ENCODE results near the gene CCDC136.

CCDC136 gene

GRCh38 chr7:128767475-128768110 is 24.2 kb upstream of the CCDC136 start:
- Mint-ChIP-seq H3K36me3 (ENCODE audit: low read depth) (peaks cover 48% of the 10 kb centered on the region), H3K27ac (no peak overlapping the region)

GRCh38 chr7:128770233-128770632 is 21.5 kb upstream of the CCDC136 start:
- no peak for DNase-seq (ENCODE audit: low spot score)
- no peak overlapping the region for H3K27ac Mint-ChIP-seq
- no peaks in the 10 kb centered on the region for H3K27me3 Mint-ChIP-seq (ENCODE audit: low read depth)
- peaks cover 54% of the 10 kb centered on the region for H3K36me3 Mint-ChIP-seq (ENCODE audit: low read depth)
- H3K4me1 Mint-ChIP-seq (ENCODE audit: low read depth): no peaks in the 10 kb centered on the region
- H3K9me3 Mint-ChIP-seq: no peaks in the 10 kb centered on the region
- H3K4me3 Mint-ChIP-seq: no peak overlapping the region

More at GRCh38 chr7:128767475-128768110, 24.2 kb upstream of the CCDC136 start:
- Mint-ChIP-seq H3K4me3 (no peak overlapping the region), H3K27me3 (ENCODE audit: low read depth) (no peaks in the 10 kb centered on the region), H3K4me1 (ENCODE audit: low read depth) (no peaks in the 10 kb centered on the region), H3K9me3 (no peaks in the 10 kb centered on the region)
- DNase-seq (ENCODE audit: low spot score): no peak

GRCh38 chr7:128773604-128774003 is 18.2 kb upstream of the CCDC136 start:
- H3K9me3 Mint-ChIP-seq: peaks cover 14% of the 10 kb centered on the region
- DNase-seq (ENCODE audit: low spot score): no peak
- no peaks in the 10 kb centered on the region for H3K27me3 Mint-ChIP-seq (ENCODE audit: low read depth)
- H3K36me3 Mint-ChIP-seq (ENCODE audit: low read depth): peaks cover 38% of the 10 kb centered on the region
- H3K4me3 Mint-ChIP-seq: no peak overlapping the region
- no peak overlapping the region for H3K27ac Mint-ChIP-seq
- peaks cover 2% of the 10 kb centered on the region for H3K4me1 Mint-ChIP-seq (ENCODE audit: low read depth)

GRCh38 chr7:128774029-128774689 is 17.6 kb upstream of the CCDC136 start:
- H3K27ac Mint-ChIP-seq: no peak overlapping the region
- H3K4me1 Mint-ChIP-seq (ENCODE audit: low read depth): peaks cover 2% of the 10 kb centered on the region
- DNase-seq (ENCODE audit: low spot score): no peak
- H3K9me3 Mint-ChIP-seq: peaks cover 14% of the 10 kb centered on the region
- peaks cover 34% of the 10 kb centered on the region for H3K36me3 Mint-ChIP-seq (ENCODE audit: low read depth)
- H3K27me3 Mint-ChIP-seq (ENCODE audit: low read depth): no peaks in the 10 kb centered on the region
- no peak overlapping the region for H3K4me3 Mint-ChIP-seq

- Mint-ChIP-seq H3K27ac (no peak overlapping the region), H3K27me3 (ENCODE audit: low read depth) (no peaks in the 10 kb centered on the region), H3K36me3 (ENCODE audit: low read depth) (peaks cover 28% of the 10 kb centered on the region), H3K4me3 (no peak overlapping the region), H3K4me1 (ENCODE audit: low read depth) (peaks cover 2% of the 10 kb centered on the region), H3K9me3 (peaks cover 14% of the 10 kb centered on the region)
- no peak for DNase-seq (ENCODE audit: low spot score)
Observed at GRCh38 chr7:128774921-128775320, 16.8 kb upstream of the CCDC136 start.

GRCh38 chr7:128775744-128776474 is 15.9 kb upstream of the CCDC136 start, which contains the start of gene OPN1SW:
Gene OPN1SW, minus strand, starts transcription at chr7:128775794. Its CDS starts 13 bp downstream, at chr7:128775781.
- H3K4me3 Mint-ChIP-seq: no peak within 1 kb of the TSS
- H3K4me1 Mint-ChIP-seq (ENCODE audit: low read depth): peaks cover 2% of the 10 kb centered on the region
- no peak within 1 kb of the TSS for H3K27ac Mint-ChIP-seq
- peaks cover 25% of the 10 kb centered on the region for H3K36me3 Mint-ChIP-seq (ENCODE audit: low read depth)
- DNase-seq (ENCODE audit: low spot score): no peak
- peaks cover 14% of the 10 kb centered on the region for H3K9me3 Mint-ChIP-seq
- peaks cover 4% of the 10 kb centered on the region for H3K27me3 Mint-ChIP-seq (ENCODE audit: low read depth)

- Mint-ChIP-seq H3K9me3 (peaks cover 14% of the 10 kb centered on the region), H3K36me3 (ENCODE audit: low read depth) (peaks cover 17% of the 10 kb centered on the region), H3K27me3 (ENCODE audit: low read depth) (peaks cover 8% of the 10 kb centered on the region), H3K4me1 (ENCODE audit: low read depth) (peaks cover 2% of the 10 kb centered on the region), H3K4me3 (no peak overlapping the region), H3K27ac (no peak overlapping the region)
- no peak for DNase-seq (ENCODE audit: low spot score)
Observed at GRCh38 chr7:128777156-128778123, 14.3 kb upstream of the CCDC136 start.

- no peak overlapping the region for H3K27ac Mint-ChIP-seq
- H3K4me1 Mint-ChIP-seq (ENCODE audit: low read depth): peaks cover 2% of the 10 kb centered on the region
- no peak for DNase-seq (ENCODE audit: low spot score)
Observed at GRCh38 chr7:128778946-128779345, 12.8 kb upstream of the CCDC136 start.

GRCh38 chr7:128781126-128781525 is 10.6 kb upstream of the CCDC136 start:
- Mint-ChIP-seq H3K4me3 (no peak overlapping the region), H3K4me1 (ENCODE audit: low read depth) (peaks cover 2% of the 10 kb centered on the region)

More at GRCh38 chr7:128778946-128779345, 12.8 kb upstream of the CCDC136 start:
- H3K9me3 Mint-ChIP-seq: peaks cover 14% of the 10 kb centered on the region
- H3K4me3 Mint-ChIP-seq: no peak overlapping the region
- peaks cover 10% of the 10 kb centered on the region for H3K36me3 Mint-ChIP-seq (ENCODE audit: low read depth)
- peaks cover 11% of the 10 kb centered on the region for H3K27me3 Mint-ChIP-seq (ENCODE audit: low read depth)

GRCh38 chr7:128781851-128782250 is 9.9 kb upstream of the CCDC136 start:
- H3K27ac Mint-ChIP-seq: no peak overlapping the region
- peaks cover 22% of the 10 kb centered on the region for H3K27me3 Mint-ChIP-seq (ENCODE audit: low read depth)
- DNase-seq (ENCODE audit: low spot score): no peak
- peaks cover 3% of the 10 kb centered on the region for H3K36me3 Mint-ChIP-seq (ENCODE audit: low read depth)
- no peak overlapping the region for H3K4me3 Mint-ChIP-seq
- H3K9me3 Mint-ChIP-seq: peaks cover 14% of the 10 kb centered on the region
- peaks cover 2% of the 10 kb centered on the region for H3K4me1 Mint-ChIP-seq (ENCODE audit: low read depth)

More at GRCh38 chr7:128781126-128781525, 10.6 kb upstream of the CCDC136 start:
- DNase-seq (ENCODE audit: low spot score): no peak
- Mint-ChIP-seq H3K27ac (no peak overlapping the region), H3K9me3 (peaks cover 14% of the 10 kb centered on the region), H3K27me3 (ENCODE audit: low read depth) (peaks cover 20% of the 10 kb centered on the region), H3K36me3 (ENCODE audit: low read depth) (peaks cover 3% of the 10 kb centered on the region)

GRCh38 chr7:128783143-128783861 is 8.5 kb upstream of the CCDC136 start:
- Mint-ChIP-seq H3K36me3 (ENCODE audit: low read depth) (no peaks in the 10 kb centered on the region), H3K4me3 (no peak overlapping the region), H3K9me3 (peaks cover under 1% of the 10 kb centered on the region), H3K27me3 (ENCODE audit: low read depth) (peaks cover 32% of the 10 kb centered on the region), H3K27ac (no peak overlapping the region), H3K4me1 (ENCODE audit: low read depth) (peaks cover 3% of the 10 kb centered on the region)
- no peak for DNase-seq (ENCODE audit: low spot score)

GRCh38 chr7:128785738-128786137 is 6.0 kb upstream of the CCDC136 start:
- DNase-seq (ENCODE audit: low spot score): no peak
- no peaks in the 10 kb centered on the region for H3K9me3 Mint-ChIP-seq
- peaks cover 50% of the 10 kb centered on the region for H3K27me3 Mint-ChIP-seq (ENCODE audit: low read depth)
- H3K4me3 Mint-ChIP-seq: no peak overlapping the region
- H3K27ac Mint-ChIP-seq: no peak overlapping the region
- H3K36me3 Mint-ChIP-seq (ENCODE audit: low read depth): no peaks in the 10 kb centered on the region
- peaks cover 6% of the 10 kb centered on the region for H3K4me1 Mint-ChIP-seq (ENCODE audit: low read depth)

All from T-helper 2 cell treated with Interferon-gamma antibody and Interleukin-4, amounts not matched to agents 5 μg/mL and 100 μg/mL, for 36 hours (primary cell).